ENCODE data around the gene TMEM38A.
"Not testable (repeated sequence)": the region's sequence is repeated elsewhere in the genome, so short reads cannot be mapped to it uniquely, and the experiment has no call there.

The TMEM38A gene

GRCh38 chr19:16654140-16654539 is 6.8 kb upstream of the TMEM38A start:
- Mint-ChIP-seq H3K27ac (peak overlapping the region; percentile 83), H3K27me3 (no peaks in the 10 kb centered on the region), H3K36me3 (ENCODE audit: low read depth) (peaks cover 97% of the 10 kb centered on the region), H3K4me3 (no peak overlapping the region), H3K4me1 (ENCODE audit: low read depth) (peaks cover 40% of the 10 kb centered on the region), H3K9me3 (no peaks in the 10 kb centered on the region)
- DNase-seq: no peak

- no peak for DNase-seq
- Mint-ChIP-seq H3K4me3 (no peak overlapping the region), H3K27me3 (no peaks in the 10 kb centered on the region), H3K4me1 (ENCODE audit: low read depth) (peaks cover 40% of the 10 kb centered on the region), H3K9me3 (no peaks in the 10 kb centered on the region), H3K36me3 (ENCODE audit: low read depth) (peaks cover 95% of the 10 kb centered on the region), H3K27ac (peak overlapping the region; percentile 47)
Measured at GRCh38 chr19:16654627-16655026, 6.3 kb upstream of the TMEM38A start.

GRCh38 chr19:16655727-16656126 is 5.2 kb upstream of the TMEM38A start:
- peaks cover 35% of the 10 kb centered on the region for H3K4me1 Mint-ChIP-seq (ENCODE audit: low read depth)
- no peak overlapping the region for H3K4me3 Mint-ChIP-seq
- H3K27ac Mint-ChIP-seq: peak overlapping the region; percentile 37
- H3K27me3 Mint-ChIP-seq: no peaks in the 10 kb centered on the region
- no peak for DNase-seq
- no peaks in the 10 kb centered on the region for H3K9me3 Mint-ChIP-seq
- H3K36me3 Mint-ChIP-seq (ENCODE audit: low read depth): peaks cover 88% of the 10 kb centered on the region

- no peaks in the 10 kb centered on the region for H3K9me3 Mint-ChIP-seq
- no peak for DNase-seq
- H3K4me3 Mint-ChIP-seq: no peak overlapping the region
- H3K27me3 Mint-ChIP-seq: peaks cover 7% of the 10 kb centered on the region
- H3K36me3 Mint-ChIP-seq (ENCODE audit: low read depth): peaks cover 73% of the 10 kb centered on the region
- H3K4me1 Mint-ChIP-seq (ENCODE audit: low read depth): peaks cover 41% of the 10 kb centered on the region
- H3K27ac Mint-ChIP-seq: peak overlapping the region; percentile 35
Measured at GRCh38 chr19:16657384-16657783, 3.6 kb upstream of the TMEM38A start.

GRCh38 chr19:16659464-16659831 is 1.5 kb upstream of the TMEM38A start:
- Mint-ChIP-seq H3K36me3 (ENCODE audit: low read depth) (peaks cover 52% of the 10 kb centered on the region), H3K27me3 (peaks cover 7% of the 10 kb centered on the region), H3K9me3 (no peaks in the 10 kb centered on the region), H3K27ac (peak overlapping the region; percentile 100), H3K4me1 (ENCODE audit: low read depth) (peaks cover 43% of the 10 kb centered on the region), H3K4me3 (peak overlapping the region; percentile 99)
- DNase-seq: no peak

GRCh38 chr19:16659832-16660708 is 869 bp upstream of the TMEM38A start, which contains the start of gene SMIM7:
Gene SMIM7, minus strand, starts transcription at chr19:16660144. Its CDS starts 34 bp downstream, at chr19:16660110.
- peaks cover 46% of the 10 kb centered on the region for H3K36me3 Mint-ChIP-seq (ENCODE audit: low read depth)
- peak within 1 kb of the TSS; percentile 100 for H3K27ac Mint-ChIP-seq
- no peaks in the 10 kb centered on the region for H3K9me3 Mint-ChIP-seq

GRCh38 chr19:16661480-16662034 is 618 bp downstream of the TMEM38A start:
- Mint-ChIP-seq H3K4me3 (peak overlapping the region; percentile 76), H3K27ac (peak overlapping the region; percentile 86), H3K36me3 (ENCODE audit: low read depth) (peaks cover 31% of the 10 kb centered on the region), H3K4me1 (ENCODE audit: low read depth) (peaks cover 32% of the 10 kb centered on the region), H3K9me3 (no peaks in the 10 kb centered on the region), H3K27me3 (peaks cover 7% of the 10 kb centered on the region)
- peak; percentile 33 for DNase-seq

More at GRCh38 chr19:16659832-16660708, 869 bp upstream of the TMEM38A start, which contains the start of gene SMIM7:
- Mint-ChIP-seq H3K4me3 (peak within 1 kb of the TSS; percentile 99), H3K4me1 (ENCODE audit: low read depth) (peaks cover 39% of the 10 kb centered on the region), H3K27me3 (peaks cover 7% of the 10 kb centered on the region)
- peak; percentile 98 for DNase-seq

- no peaks in the 10 kb centered on the region for H3K27me3 Mint-ChIP-seq
Measured at GRCh38 chr19:16668176-16668575, 7.2 kb downstream of the TMEM38A start.

GRCh38 chr19:16668702-16669101 is 7.8 kb downstream of the TMEM38A start:
- not testable (repeated sequence) for H3K27me3 Mint-ChIP-seq

More at GRCh38 chr19:16668176-16668575, 7.2 kb downstream of the TMEM38A start:
- H3K4me1 Mint-ChIP-seq (ENCODE audit: low read depth): peaks cover 2% of the 10 kb centered on the region
- H3K9me3 Mint-ChIP-seq: no peaks in the 10 kb centered on the region
- no peaks in the 10 kb centered on the region for H3K36me3 Mint-ChIP-seq (ENCODE audit: low read depth)
- no peak for DNase-seq
- no peak overlapping the region for H3K27ac Mint-ChIP-seq
- H3K4me3 Mint-ChIP-seq: no peak overlapping the region

GRCh38 chr19:16670291-16670690 is 9.4 kb downstream of the TMEM38A start:
- DNase-seq: no peak
- Mint-ChIP-seq H3K36me3 (ENCODE audit: low read depth) (no peaks in the 10 kb centered on the region), H3K27ac (no peak overlapping the region), H3K9me3 (no peaks in the 10 kb centered on the region), H3K4me3 (no peak overlapping the region), H3K27me3 (no peaks in the 10 kb centered on the region), H3K4me1 (ENCODE audit: low read depth) (no peaks in the 10 kb centered on the region)

More at GRCh38 chr19:16668702-16669101, 7.8 kb downstream of the TMEM38A start:
- H3K9me3 Mint-ChIP-seq; H3K4me3 Mint-ChIP-seq; H3K4me1 Mint-ChIP-seq (ENCODE audit: low read depth); H3K36me3 Mint-ChIP-seq (ENCODE audit: low read depth); H3K27ac Mint-ChIP-seq; DNase-seq: not testable (repeated sequence)

- H3K4me3 Mint-ChIP-seq: no peak overlapping the region
- no peak for DNase-seq
- no peaks in the 10 kb centered on the region for H3K4me1 Mint-ChIP-seq (ENCODE audit: low read depth)
- H3K9me3 Mint-ChIP-seq: no peaks in the 10 kb centered on the region
- no peak overlapping the region for H3K27ac Mint-ChIP-seq
- no peaks in the 10 kb centered on the region for H3K36me3 Mint-ChIP-seq (ENCODE audit: low read depth)
- no peaks in the 10 kb centered on the region for H3K27me3 Mint-ChIP-seq
Measured at GRCh38 chr19:16671652-16672274, 10.8 kb downstream of the TMEM38A start.

GRCh38 chr19:16673231-16673630 is 12.3 kb downstream of the TMEM38A start:
- peaks cover 2% of the 10 kb centered on the region for H3K27me3 Mint-ChIP-seq
- no peak overlapping the region for H3K4me3 Mint-ChIP-seq
- no peaks in the 10 kb centered on the region for H3K4me1 Mint-ChIP-seq (ENCODE audit: low read depth)
- no peak overlapping the region for H3K27ac Mint-ChIP-seq
- DNase-seq: no peak
- no peaks in the 10 kb centered on the region for H3K9me3 Mint-ChIP-seq
- H3K36me3 Mint-ChIP-seq (ENCODE audit: low read depth): no peaks in the 10 kb centered on the region

- DNase-seq; H3K27me3 Mint-ChIP-seq; H3K9me3 Mint-ChIP-seq; H3K27ac Mint-ChIP-seq; H3K36me3 Mint-ChIP-seq (ENCODE audit: low read depth); H3K4me1 Mint-ChIP-seq (ENCODE audit: low read depth); H3K4me3 Mint-ChIP-seq: not testable (repeated sequence)
Measured at GRCh38 chr19:16673839-16674238, 12.9 kb downstream of the TMEM38A start.

GRCh38 chr19:16676101-16676798 is 15.3 kb downstream of the TMEM38A start:
- H3K4me3 Mint-ChIP-seq: no peak overlapping the region
- no peak overlapping the region for H3K27ac Mint-ChIP-seq

More at GRCh38 chr19:16676101-16676798, 15.3 kb downstream of the TMEM38A start:
- peaks cover 2% of the 10 kb centered on the region for H3K27me3 Mint-ChIP-seq
- H3K9me3 Mint-ChIP-seq: peaks cover 4% of the 10 kb centered on the region
- no peak for DNase-seq
- H3K36me3 Mint-ChIP-seq (ENCODE audit: low read depth): peaks cover 7% of the 10 kb centered on the region
- H3K4me1 Mint-ChIP-seq (ENCODE audit: low read depth): no peaks in the 10 kb centered on the region
